HG02970 (cell line): ENCODE measurements around the gene CKAP2.
A peak's percentile ranks its signal among the peaks of the same experiment; 100 is the strongest.
"Not testable (repeated sequence)": the region's sequence is repeated elsewhere in the genome, so short reads cannot be mapped to it uniquely, and the experiment has no call there.

ENCODE experiments used
- ATAC-seq: cut with Tn5 transposase; IDR thresholded peaks from one replicate; pipeline ENCODE4 v1.9.1; 2021; ENCODE audit warnings: mild to moderate bottlenecking, moderate library complexity, moderate number of reproducible peaks; ENCODE audit not compliant: unreplicated experiment, low FRiP score

The CKAP2 gene

GRCh38 chr13:52454820-52455676 is at the start of gene CKAP2:
CKAP2 (plus strand) TSS chr13:52455478; CDS start chr13:52455557, 79 bp downstream.
- peak; percentile 76 for ATAC-seq

- no peak for ATAC-seq
Measured at GRCh38 chr13:52405767-52406494, 49.3 kb upstream of the CKAP2 start, which contains the start of gene THSD1. THSD1 (minus strand) TSS chr13:52406172; CDS start chr13:52402600, 3,572 bp downstream.

- ATAC-seq, result no peak
Measured at GRCh38 chr13:52406629-52407028, 48.6 kb upstream of the CKAP2 start.

GRCh38 chr13:52407436-52407835 is 47.8 kb upstream of the CKAP2 start:
- ATAC-seq, result not testable (repeated sequence)

GRCh38 chr13:52408071-52408658 is 47.1 kb upstream of the CKAP2 start:
- not testable (repeated sequence) for ATAC-seq

GRCh38 chr13:52411629-52412028 is 43.6 kb upstream of the CKAP2 start:
- peak; percentile 92 for ATAC-seq

- no peak for ATAC-seq
Measured at GRCh38 chr13:52412128-52412527, 43.1 kb upstream of the CKAP2 start.

- no peak for ATAC-seq
Measured at GRCh38 chr13:52414051-52414450, 41.2 kb upstream of the CKAP2 start.

- no peak for ATAC-seq
Measured at GRCh38 chr13:52414963-52415362, 40.3 kb upstream of the CKAP2 start.

GRCh38 chr13:52419080-52419479 is 36.2 kb upstream of the CKAP2 start:
- no peak for ATAC-seq

- ATAC-seq, result no peak
Measured at GRCh38 chr13:52421216-52421615, 34.1 kb upstream of the CKAP2 start.

- no peak for ATAC-seq
Measured at GRCh38 chr13:52428295-52428694, 27.0 kb upstream of the CKAP2 start.

GRCh38 chr13:52432456-52432855 is 22.8 kb upstream of the CKAP2 start:
- no peak for ATAC-seq

GRCh38 chr13:52446265-52446664 is 9.0 kb upstream of the CKAP2 start:
- no peak for ATAC-seq

- ATAC-seq, result no peak
Measured at GRCh38 chr13:52447354-52447753, 7.9 kb upstream of the CKAP2 start.

- ATAC-seq, result no peak
Measured at GRCh38 chr13:52447815-52448552, 7.3 kb upstream of the CKAP2 start.

GRCh38 chr13:52449331-52450011 is 5.8 kb upstream of the CKAP2 start:
- no peak for ATAC-seq

GRCh38 chr13:52450012-52450792 is 5.1 kb upstream of the CKAP2 start, which contains the start of gene VPS36:
VPS36 (minus strand) TSS chr13:52450634; CDS start chr13:52450594, 40 bp downstream.
- ATAC-seq, result peak; percentile 78

- no peak for ATAC-seq
Measured at GRCh38 chr13:52450793-52451116, 4.5 kb upstream of the CKAP2 start.
